Measurements from ENCODE around the gene MLLT3. TPM values are rescaled to one million over a fixed set of nuclear protein-coding genes. Genes with fewer than 3 reads are reported as not detected.

The MLLT3 gene
- total and polyA plus RNA-seq, 2 donors (not counting 1 experiment from before 2014, with no cell fraction given) = 37.3 to 43.8 TPM

DNA sequence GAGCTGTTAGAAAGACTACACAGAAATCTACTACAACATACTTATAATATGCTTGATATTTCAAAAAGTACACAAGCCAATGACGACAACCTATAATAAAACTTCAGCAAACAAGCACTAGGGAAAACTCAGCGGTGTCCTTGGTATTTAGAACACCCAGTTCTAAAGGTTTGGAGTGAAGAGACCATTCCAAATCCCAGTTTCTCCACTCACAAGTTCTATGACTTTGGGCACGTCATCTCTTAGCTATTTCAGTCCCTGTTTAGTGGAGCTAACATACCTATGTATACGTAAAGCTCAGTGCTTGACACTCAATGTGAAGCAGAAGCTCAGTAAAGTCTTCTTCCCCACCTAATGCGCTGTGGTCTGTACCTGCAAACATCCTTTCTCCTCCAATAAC is 52.8 kb downstream of the MLLT3 start:
- no peaks in the 10 kb centered on the region for H3K36me3 ChIP-seq (ENCODE audit: control insufficient read depth, insufficient read depth, low read length)
- no peak overlapping the region for H2AFZ ChIP-seq (ENCODE audit: low read length)
- no peak overlapping the region for H3K4me2 ChIP-seq (ENCODE audit: extremely low read depth, insufficient read depth, low read length)
- no peak overlapping the region for H3K4me3 ChIP-seq (replicated peaks in 1 of 4; ENCODE audit: control extremely low read depth in 1 of 4, insufficient read depth in 1 of 4, low read depth in 3 of 4, low read length in 4 of 4)
- H3K9me3 ChIP-seq (ENCODE audit: control insufficient read depth, insufficient read depth, low read depth, low read length) = no peaks in the 10 kb centered on the region
- H3K79me2 ChIP-seq (ENCODE audit: control insufficient read depth, insufficient read depth, low read length) = peaks cover 7% of the 10 kb centered on the region
- H3K9ac ChIP-seq (ENCODE audit: insufficient read depth, low read length) = no peak overlapping the region
- DNase-seq (ENCODE audit: low read depth in 2 of 2) = no peak
- H3K4me1 ChIP-seq (ENCODE audit: control insufficient read depth, extremely low read depth, insufficient read depth, low read length) = peaks cover 4% of the 10 kb centered on the region
- no peaks in the 10 kb centered on the region for H3K27me3 ChIP-seq (ENCODE audit: control insufficient read depth, insufficient read depth, low read length)
- TF ChIP-seq, protein P1, sequence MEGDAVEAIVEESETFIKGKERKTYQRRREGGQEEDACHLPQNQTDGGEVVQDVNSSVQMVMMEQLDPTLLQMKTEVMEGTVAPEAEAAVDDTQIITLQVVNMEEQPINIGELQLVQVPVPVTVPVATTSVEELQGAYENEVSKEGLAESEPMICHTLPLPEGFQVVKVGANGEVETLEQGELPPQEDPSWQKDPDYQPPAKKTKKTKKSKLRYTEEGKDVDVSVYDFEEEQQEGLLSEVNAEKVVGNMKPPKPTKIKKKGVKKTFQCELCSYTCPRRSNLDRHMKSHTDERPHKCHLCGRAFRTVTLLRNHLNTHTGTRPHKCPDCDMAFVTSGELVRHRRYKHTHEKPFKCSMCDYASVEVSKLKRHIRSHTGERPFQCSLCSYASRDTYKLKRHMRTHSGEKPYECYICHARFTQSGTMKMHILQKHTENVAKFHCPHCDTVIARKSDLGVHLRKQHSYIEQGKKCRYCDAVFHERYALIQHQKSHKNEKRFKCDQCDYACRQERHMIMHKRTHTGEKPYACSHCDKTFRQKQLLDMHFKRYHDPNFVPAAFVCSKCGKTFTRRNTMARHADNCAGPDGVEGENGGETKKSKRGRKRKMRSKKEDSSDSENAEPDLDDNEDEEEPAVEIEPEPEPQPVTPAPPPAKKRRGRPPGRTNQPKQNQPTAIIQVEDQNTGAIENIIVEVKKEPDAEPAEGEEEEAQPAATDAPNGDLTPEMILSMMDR (conservative IDR thresholded peaks at IDR 0.05 in 1 of 2, IDR thresholded peaks at IDR 0.05 in 1 of 2; ENCODE audit: low read depth in 1 of 2, low read length in 2 of 2) = no peak
- TF ChIP-seq EZH2 (IDR thresholded peaks at IDR 0.05; ENCODE audit: low read length, missing control alignments) = no peak
- H3K27ac ChIP-seq (ENCODE audit: insufficient read depth, low read length) = no peak overlapping the region
- no peaks in the 10 kb centered on the region for H4K20me1 ChIP-seq (ENCODE audit: control insufficient read depth, extremely low read depth, insufficient read depth, low read length)

DNA sequence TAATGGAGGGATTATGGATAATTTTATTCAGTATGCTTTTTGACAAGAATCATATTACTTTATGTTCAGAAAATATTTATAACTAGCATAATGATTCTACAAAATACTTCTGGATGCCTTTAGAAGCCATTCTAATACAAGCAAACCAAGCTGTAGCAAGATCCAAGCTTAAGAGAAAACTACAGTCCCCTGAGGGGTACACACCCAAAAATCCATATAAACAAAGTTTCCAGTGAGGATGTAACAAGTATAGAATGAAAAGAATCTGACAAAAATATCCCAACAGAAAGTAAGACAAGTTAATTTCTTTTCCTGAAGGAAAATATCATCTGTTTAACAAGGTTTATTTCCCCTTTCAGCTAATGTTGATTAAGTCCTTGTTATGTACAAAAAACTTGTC is 53.9 kb downstream of the MLLT3 start:
- Histone ChIP-seq H3K9me3 (ENCODE audit: control insufficient read depth, insufficient read depth, low read depth, low read length) (no peaks in the 10 kb centered on the region), H4K20me1 (ENCODE audit: control insufficient read depth, extremely low read depth, insufficient read depth, low read length) (no peaks in the 10 kb centered on the region), H3K4me3 (replicated peaks in 1 of 4; ENCODE audit: control extremely low read depth in 1 of 4, insufficient read depth in 1 of 4, low read depth in 3 of 4, low read length in 4 of 4) (no peak overlapping the region), H3K4me2 (ENCODE audit: extremely low read depth, insufficient read depth, low read length) (no peak overlapping the region), H2AFZ (ENCODE audit: low read length) (no peak overlapping the region), H3K79me2 (ENCODE audit: control insufficient read depth, insufficient read depth, low read length) (peaks cover 7% of the 10 kb centered on the region), H3K27me3 (ENCODE audit: control insufficient read depth, insufficient read depth, low read length) (no peaks in the 10 kb centered on the region), H3K4me1 (ENCODE audit: control insufficient read depth, extremely low read depth, insufficient read depth, low read length) (peaks cover 8% of the 10 kb centered on the region), H3K36me3 (ENCODE audit: control insufficient read depth, insufficient read depth, low read length) (no peaks in the 10 kb centered on the region), H3K27ac (ENCODE audit: insufficient read depth, low read length) (no peak overlapping the region), H3K9ac (ENCODE audit: insufficient read depth, low read length) (no peak overlapping the region)
- DNase-seq (ENCODE audit: low read depth in 2 of 2) = no peak
- TF ChIP-seq, protein P1 (conservative IDR thresholded peaks at IDR 0.05 in 1 of 2, IDR thresholded peaks at IDR 0.05 in 1 of 2; ENCODE audit: low read depth in 1 of 2, low read length in 2 of 2) = no peak
- TF ChIP-seq EZH2 (IDR thresholded peaks at IDR 0.05; ENCODE audit: low read length, missing control alignments) = no peak

DNA sequence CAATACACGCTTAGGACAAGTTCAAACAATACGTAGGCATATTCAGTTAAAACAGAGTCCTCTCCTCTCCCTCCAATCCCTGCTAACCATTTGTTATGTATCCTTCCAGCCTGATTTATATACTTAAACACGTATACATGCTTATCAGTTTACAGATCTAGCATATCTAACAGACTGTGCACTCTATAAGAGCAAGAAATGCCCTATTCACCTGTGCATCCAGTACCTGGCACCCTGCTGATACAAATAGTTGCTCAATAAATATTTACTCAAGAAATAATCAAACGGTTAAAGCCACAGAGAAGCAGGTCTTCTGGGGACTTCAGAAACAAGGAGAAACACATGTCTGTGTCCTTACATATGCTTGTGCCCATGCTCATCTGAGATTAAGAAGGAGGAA is 55.9 kb downstream of the MLLT3 start:
- TF ChIP-seq, protein P1 (conservative IDR thresholded peaks at IDR 0.05 in 1 of 2, IDR thresholded peaks at IDR 0.05 in 1 of 2; ENCODE audit: low read depth in 1 of 2, low read length in 2 of 2) = no peak
- TF ChIP-seq EZH2 (IDR thresholded peaks at IDR 0.05; ENCODE audit: low read length, missing control alignments) = no peak
- no peak overlapping the region for H3K4me3 ChIP-seq (replicated peaks in 1 of 4; ENCODE audit: control extremely low read depth in 1 of 4, insufficient read depth in 1 of 4, low read depth in 3 of 4, low read length in 4 of 4)
- no peak overlapping the region for H3K4me2 ChIP-seq (ENCODE audit: extremely low read depth, insufficient read depth, low read length)
- no peak for DNase-seq (ENCODE audit: low read depth in 2 of 2)
- H3K9me3 ChIP-seq (ENCODE audit: control insufficient read depth, insufficient read depth, low read depth, low read length) = no peaks in the 10 kb centered on the region
- H4K20me1 ChIP-seq (ENCODE audit: control insufficient read depth, extremely low read depth, insufficient read depth, low read length) = no peaks in the 10 kb centered on the region
- H2AFZ ChIP-seq (ENCODE audit: low read length) = no peak overlapping the region
- no peak overlapping the region for H3K27ac ChIP-seq (ENCODE audit: insufficient read depth, low read length)
- peaks cover 7% of the 10 kb centered on the region for H3K79me2 ChIP-seq (ENCODE audit: control insufficient read depth, insufficient read depth, low read length)
- H3K36me3 ChIP-seq (ENCODE audit: control insufficient read depth, insufficient read depth, low read length) = no peaks in the 10 kb centered on the region
- H3K9ac ChIP-seq (ENCODE audit: insufficient read depth, low read length) = no peak overlapping the region
- H3K4me1 ChIP-seq (ENCODE audit: control insufficient read depth, extremely low read depth, insufficient read depth, low read length) = peaks cover 9% of the 10 kb centered on the region
- no peaks in the 10 kb centered on the region for H3K27me3 ChIP-seq (ENCODE audit: control insufficient read depth, insufficient read depth, low read length)
